Sciatic nerve (tissue), 2 donors: ENCODE measurements around the gene CDKN1B. TPM values are rescaled to one million over a fixed set of nuclear protein-coding genes. Genes with fewer than 3 reads are reported as not detected.
A peak's percentile ranks its signal among the peaks of the same experiment; 100 is the strongest.

ENCODE experiments used
- ATAC-seq: fragments of 200-7000 bp; cut with Tn5 transposase; one replicate; pipeline ENCODE4 v1.9.1; 2020; ENCODE audit warnings: mild to moderate bottlenecking, moderate library complexity
- DNase-seq: peaks from one replicate; pipeline ENCODE4 v3.0.0-alpha.2; 2020; ENCODE audit warnings: low spot score
- intact Hi-C: fragments of 100-400 bp; cut with DNase I; formaldehyde crosslinking; loops from one replicate; pipeline ENCODE4 v1.14.2; 2022
- microRNA-seq: library from miRNA; unstranded; fragments of <30 nt; microRNA quantifications from one replicate; pipeline ENCODE4 v1.2.0, GENCODE V29; 2020
- total RNA-seq: library from RNA; stranded (reverse); fragmentation: NEBNext Ultra II Directional; extraction: Animal tissue kit (Norgen Biotek cat#: 25700); gene quantifications from one replicate; pipeline ENCODE4 v1.2.1, GENCODE V29; 2021
- donor health status: DM: no; HTN: no; CAD: no.
- donor health status: DM: no; HTN: no; CAD: no.

CDKN1B gene
- total RNA-seq, 1 donor from 2014 or later, result 110 TPM

- intact Hi-C loops, result no loop called here
- ATAC-seq, result no peak
- DNase-seq, result no peak
Observed at GRCh38 chr12:12744546-12745305, 27.6 kb downstream of the CDKN1B start.

- intact Hi-C loops, result no loop called here
- no peak for DNase-seq
- no peak for ATAC-seq
Observed at GRCh38 chr12:12745576-12746211, 28.5 kb downstream of the CDKN1B start.

DNA sequence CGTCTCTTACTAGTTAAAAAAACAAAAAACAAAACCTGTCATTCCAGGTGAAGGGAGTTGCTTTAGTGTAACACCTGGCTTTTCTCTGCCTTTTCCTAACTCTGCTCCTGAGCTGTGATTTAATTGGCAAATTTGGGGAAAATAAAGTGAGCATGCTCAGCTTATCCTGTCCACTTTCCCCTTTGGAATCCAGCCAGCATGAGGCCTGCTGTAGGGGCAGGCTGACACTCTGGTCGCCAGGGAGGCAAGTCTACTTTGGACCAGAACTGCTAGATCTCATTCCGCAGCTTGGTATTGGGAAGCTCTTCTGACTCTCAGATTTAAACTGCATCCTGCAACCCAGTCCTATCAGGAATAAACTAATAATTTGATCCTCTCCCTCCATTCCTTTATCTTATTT lies 30.1 kb downstream of the CDKN1B start:
- intact Hi-C loops, result no loop called here
- no peak for DNase-seq
- ATAC-seq, result no peak

DNA sequence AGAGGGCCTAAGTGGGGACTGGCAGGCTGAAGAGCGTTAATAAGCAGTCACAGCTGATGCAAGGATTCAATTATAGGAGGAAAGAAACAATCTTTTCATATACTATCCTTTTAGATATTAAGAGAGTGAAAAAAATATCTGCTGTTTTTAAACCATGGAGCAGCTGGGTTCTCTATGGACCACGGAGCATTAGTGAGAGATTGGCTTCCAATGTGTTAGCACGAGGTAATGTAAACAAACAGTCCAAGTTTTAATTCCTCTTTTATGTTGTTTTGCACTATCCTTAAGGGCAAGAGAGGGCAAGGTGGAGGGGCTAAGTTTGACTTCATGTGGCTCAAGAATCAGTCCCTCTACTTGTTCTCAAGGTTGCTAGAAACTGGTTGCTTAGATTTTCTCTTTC lies 30.9 kb downstream of the CDKN1B start:
- intact Hi-C loops, result no loop called here
- ATAC-seq (no peak), DNase-seq (no peak)

- DNase-seq (no peak), ATAC-seq (peak; percentile 88)
- intact Hi-C loops, result no loop called here
Observed at GRCh38 chr12:12749433-12749832, 32.3 kb downstream of the CDKN1B start.

DNA sequence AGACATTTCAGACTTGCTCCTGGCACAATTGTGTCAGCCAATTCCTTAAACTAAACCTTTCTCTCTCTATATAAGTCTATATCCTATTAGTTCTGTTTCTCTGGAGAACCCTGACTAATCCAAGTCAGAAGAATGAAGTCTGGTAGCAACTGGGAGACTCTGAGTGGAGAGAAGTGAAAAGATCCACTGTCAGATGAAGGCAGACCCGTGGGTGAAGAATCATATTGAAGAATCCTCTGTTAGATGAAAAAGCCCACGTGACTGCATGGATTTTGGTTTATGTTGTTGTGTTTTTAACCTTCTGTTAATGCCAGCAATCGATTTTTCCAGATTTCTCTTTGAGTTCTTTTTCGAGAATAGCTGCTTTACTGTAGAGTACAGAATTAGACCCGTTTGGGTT lies 38.8 kb downstream of the CDKN1B start:
- ATAC-seq (no peak), DNase-seq (no peak)
- intact Hi-C loops, result no loop called here

DNA sequence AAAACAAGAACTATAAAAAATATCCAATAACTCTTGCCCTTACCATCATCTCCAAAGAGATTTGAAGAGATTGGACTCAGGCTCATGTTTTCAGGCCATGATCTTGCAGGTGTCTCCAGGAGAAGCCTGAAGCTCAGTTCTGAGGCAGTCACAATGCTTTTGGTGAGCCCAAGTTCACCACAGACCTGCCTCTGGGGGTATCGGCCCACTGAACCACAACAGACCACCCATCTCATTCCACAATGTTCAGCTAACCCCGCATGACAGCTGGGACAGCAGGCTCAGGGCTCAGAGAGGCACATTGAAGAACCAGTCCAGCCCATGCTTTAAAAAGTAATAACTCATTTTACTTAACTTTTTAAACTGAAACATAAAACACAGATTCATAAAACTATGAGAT lies 40.0 kb downstream of the CDKN1B start:
- intact Hi-C loops, result no loop called here
- ATAC-seq (no peak), DNase-seq (no peak)

DNA sequence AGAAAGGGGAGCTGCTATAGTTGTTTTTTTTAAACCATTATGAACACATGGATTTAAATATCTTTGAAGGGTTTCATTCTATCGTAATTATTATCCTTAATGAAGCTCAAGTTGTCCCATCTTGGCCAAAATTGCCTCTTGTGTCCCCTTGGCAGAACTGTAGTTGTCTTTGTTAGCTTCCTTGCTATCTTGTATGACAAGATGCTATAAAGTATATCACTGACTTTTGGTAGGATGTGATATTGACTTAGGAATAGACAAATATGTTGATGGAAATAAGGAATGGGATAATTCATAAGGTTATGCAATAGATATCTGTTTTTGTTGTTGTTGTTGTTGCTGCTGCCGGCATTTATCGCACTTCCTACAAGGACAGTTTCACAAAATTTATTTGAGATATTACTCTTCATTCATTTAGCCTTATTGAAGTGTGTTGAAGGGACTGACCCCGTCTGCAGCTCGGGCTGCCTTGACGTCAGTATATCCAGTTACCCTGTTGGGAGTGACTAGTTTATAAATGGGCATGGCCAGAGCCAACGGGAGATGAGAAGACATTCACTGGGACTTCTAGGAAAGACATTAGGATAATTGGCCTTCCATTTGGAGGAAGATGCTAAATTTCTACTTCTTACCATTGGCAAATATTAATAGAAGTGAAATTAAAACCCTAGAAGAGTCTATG lies 42.2 kb downstream of the CDKN1B start:
- intact Hi-C loops, result no loop called here
- DNase-seq, result no peak

DNA sequence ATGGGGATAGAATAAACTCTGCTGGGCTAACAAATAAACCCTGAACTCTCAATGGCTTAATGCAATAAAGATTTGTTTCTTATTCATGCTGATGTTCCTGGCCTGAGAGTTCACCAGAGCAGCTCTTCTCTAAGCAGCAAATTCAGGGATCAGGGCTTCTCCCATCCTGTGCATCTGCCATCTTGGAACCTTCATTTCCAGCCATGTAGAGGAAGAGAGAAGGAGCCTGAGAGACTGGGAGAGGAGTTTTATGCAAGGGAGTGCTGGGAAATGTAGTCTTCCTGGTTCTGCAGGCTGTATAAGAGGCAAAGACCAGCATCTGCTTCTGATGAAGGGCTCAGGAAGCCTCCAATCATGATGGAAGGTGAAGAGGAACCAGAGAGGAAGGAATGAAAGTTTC lies 47.7 kb downstream of the CDKN1B start:
- ATAC-seq (no peak), DNase-seq (no peak)
- intact Hi-C loops, result no loop called here

More for the DNA sequence above, 42.2 kb downstream of the CDKN1B start:
- no peak for ATAC-seq

DNA sequence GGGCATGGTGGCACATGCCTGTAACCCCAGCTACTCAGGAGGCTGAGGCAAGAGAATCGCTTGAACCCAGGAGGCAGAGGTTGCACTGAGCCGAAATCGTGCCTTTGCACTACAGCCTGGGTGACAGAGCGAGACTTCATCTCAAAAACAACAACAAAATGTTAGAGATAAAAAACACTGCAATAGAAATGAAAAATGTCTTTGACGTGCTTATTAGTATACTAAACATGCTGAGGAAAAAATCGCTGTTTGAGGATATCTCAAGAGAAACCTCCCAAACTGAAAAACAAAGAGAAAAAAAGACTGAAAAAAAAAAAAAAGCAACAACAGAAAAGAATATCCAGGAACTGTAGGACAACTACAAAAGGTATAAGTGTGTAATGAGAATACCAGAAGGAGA lies 53.1 kb downstream of the CDKN1B start:
- DNase-seq (no peak), ATAC-seq (no peak)
- intact Hi-C loops, result no loop called here

Small RNA genes lying within 50 kb of the gene (microRNA-seq; reads per million reads assigned to microRNA genes)
- not detected for gene MIR613

Other genes starting within 250 kb of the CDKN1B start
- 28.6 TPM for gene DUSP16, start 154.5 kb upstream of the CDKN1B start, total RNA-seq
- 67.9 TPM for gene CREBL2, start 105.5 kb upstream of the CDKN1B start, total RNA-seq
- 0.62 TPM for gene GPR19, start 21.2 kb upstream of the CDKN1B start, total RNA-seq
- 41.1 TPM for gene APOLD1, start 68.3 kb downstream of the CDKN1B start, total RNA-seq
- gene DDX47, start 96.0 kb downstream of the CDKN1B start, total RNA-seq, result 48.6 TPM
- gene GPRC5A, start 174.2 kb downstream of the CDKN1B start, total RNA-seq, result 9.3 TPM
- gene GPRC5D, start 234.8 kb downstream of the CDKN1B start, total RNA-seq, result not detected